Mononuclear cell (primary cell): ENCODE results near the gene TECPR2. TPM values are rescaled to one million over a fixed set of nuclear protein-coding genes. Genes with fewer than 3 reads are reported as not detected.

Experiments used
- H3K27me3 ChIP-seq: 2 replicates; pipeline ENCODE4 v1.6.0; 2011; ENCODE audit warnings: low read length, control low read depth; ENCODE audit not compliant: insufficient read depth
- H3K4me1 ChIP-seq: 2 replicates; pipeline ENCODE4 v1.5.1; 2011; ENCODE audit warnings: mild to moderate bottlenecking, low read length, control low read depth; ENCODE audit not compliant: insufficient read depth
- H3K4me3 ChIP-seq: 2 replicates; pipeline ENCODE4 v1.5.1; 2011; ENCODE audit warnings: mild to moderate bottlenecking, low read length, moderate library complexity
- H3K9me3 ChIP-seq: 2 replicates; pipeline ENCODE4 v1.5.1; 2011; ENCODE audit warnings: low read depth, mild to moderate bottlenecking, control low read depth, low read length
- total RNA-seq: library from RNA; depleted of rRNA; stranded (reverse); fragments of >200 nt; gene quantifications from one replicate; pipeline ENCODE4 v1.2.3, GENCODE V29; 2012

TECPR2 gene
- total RNA-seq, 1 donor, result 2.7 TPM

DNA sequence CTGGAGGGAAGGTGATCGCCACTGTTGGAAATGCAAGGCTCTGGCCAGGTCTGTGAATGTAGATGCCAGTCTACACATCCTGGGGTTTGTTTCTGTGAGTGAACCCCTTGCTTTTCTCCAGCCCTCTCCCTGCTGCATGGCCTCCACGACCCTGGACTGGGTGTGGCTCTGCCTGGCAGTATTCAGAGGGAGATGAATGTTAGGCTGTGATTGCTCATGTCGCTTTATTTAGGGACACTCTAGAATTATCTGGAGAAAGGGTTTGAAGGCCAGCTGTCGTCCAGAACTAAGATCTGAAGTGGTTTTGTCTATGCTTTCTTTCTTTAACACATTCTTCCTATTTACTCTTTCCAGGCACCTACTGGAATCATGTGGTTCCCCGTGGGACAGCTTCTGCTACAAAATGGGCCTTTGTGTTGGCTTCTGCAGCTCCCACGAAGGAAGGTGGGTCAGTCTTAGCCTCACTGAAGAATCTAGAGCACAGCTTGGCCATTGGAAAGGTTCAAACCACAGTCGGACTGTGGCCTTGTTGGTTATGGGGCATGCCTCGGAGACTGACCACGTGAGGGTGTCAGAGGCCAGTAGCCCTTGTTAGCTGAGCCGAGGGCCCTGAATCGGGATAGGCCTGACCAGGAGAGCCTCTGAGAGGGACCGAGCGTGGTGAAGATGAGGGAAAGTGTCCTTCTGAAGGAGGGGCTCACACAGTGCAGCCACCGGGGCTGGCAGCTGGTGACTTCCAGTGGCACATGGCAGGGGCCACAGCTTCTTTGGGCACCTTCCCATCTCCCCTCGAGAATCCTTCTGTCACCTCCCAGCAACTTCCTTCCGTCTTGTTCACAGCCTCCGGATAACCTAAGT lies 87.7 kb downstream of the TECPR2 start:
- H3K27me3 ChIP-seq, result no peaks in the 10 kb centered on the region
- no peaks in the 10 kb centered on the region for H3K4me1 ChIP-seq
- no peak overlapping the region for H3K4me3 ChIP-seq
- no peaks in the 10 kb centered on the region for H3K9me3 ChIP-seq

DNA sequence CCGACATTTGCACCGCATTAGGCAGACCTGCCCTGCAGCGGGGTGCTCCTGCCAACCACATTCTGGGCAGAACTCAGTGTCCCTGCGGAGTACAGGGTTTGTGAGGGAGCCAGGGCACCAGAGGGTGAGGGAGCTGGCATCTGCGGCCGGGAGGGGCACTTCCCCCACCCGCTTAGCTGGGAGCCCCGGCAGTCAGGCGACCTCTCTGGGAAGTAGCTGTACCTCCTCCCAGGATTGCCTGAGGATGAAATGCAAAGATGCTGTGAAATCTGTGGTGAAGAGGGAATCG lies 88.3 kb downstream of the TECPR2 start:
- H3K9me3 ChIP-seq, result no peaks in the 10 kb centered on the region
- H3K27me3 ChIP-seq, result no peaks in the 10 kb centered on the region
- no peaks in the 10 kb centered on the region for H3K4me1 ChIP-seq
- no peak overlapping the region for H3K4me3 ChIP-seq

DNA sequence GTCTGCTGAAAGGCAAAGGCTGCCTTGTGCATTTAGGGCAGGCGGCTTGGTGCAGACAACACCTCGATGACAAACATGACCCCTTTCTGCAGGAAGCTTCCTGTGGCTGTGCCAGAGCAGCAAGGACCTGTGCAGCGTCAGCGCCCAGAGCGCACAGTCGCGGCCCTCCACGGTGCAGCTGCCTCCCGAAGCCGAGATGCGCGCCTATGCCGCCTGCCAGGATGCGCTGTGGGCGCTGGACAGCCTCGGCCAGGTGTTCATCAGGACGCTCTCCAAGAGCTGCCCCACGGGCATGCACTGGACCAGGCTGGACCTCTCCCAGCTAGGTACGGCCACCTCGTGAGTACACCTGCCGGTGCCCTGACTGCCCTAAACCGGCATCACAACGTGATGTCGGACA lies 89.6 kb downstream of the TECPR2 start:
- H3K4me3 ChIP-seq, result no peak overlapping the region
- no peaks in the 10 kb centered on the region for H3K9me3 ChIP-seq
- H3K4me1 ChIP-seq, result no peaks in the 10 kb centered on the region
- H3K27me3 ChIP-seq, result no peaks in the 10 kb centered on the region

DNA sequence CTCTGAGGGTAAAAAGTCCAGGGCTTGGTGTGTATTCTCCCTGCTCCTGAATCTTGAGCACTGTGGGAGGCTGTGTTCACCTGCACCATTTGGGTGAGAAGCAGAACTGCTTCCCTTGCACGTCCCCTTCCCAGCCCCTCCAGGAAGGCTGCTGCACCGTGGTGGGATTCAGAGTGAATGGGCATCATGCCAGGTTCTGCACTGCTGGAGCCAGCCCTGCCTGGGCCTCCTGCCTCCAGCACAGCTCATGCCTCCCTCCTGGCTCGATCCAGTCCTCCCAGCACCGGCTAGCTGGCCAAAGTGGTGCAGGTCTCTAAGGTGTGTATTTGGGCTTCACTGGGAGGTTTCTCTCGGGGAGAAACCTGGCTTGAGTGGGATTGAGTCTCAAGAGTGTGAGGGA lies 92.0 kb downstream of the TECPR2 start:
- no peaks in the 10 kb centered on the region for H3K4me1 ChIP-seq
- H3K9me3 ChIP-seq, result no peaks in the 10 kb centered on the region
- H3K4me3 ChIP-seq, result no peak overlapping the region
- no peaks in the 10 kb centered on the region for H3K27me3 ChIP-seq

DNA sequence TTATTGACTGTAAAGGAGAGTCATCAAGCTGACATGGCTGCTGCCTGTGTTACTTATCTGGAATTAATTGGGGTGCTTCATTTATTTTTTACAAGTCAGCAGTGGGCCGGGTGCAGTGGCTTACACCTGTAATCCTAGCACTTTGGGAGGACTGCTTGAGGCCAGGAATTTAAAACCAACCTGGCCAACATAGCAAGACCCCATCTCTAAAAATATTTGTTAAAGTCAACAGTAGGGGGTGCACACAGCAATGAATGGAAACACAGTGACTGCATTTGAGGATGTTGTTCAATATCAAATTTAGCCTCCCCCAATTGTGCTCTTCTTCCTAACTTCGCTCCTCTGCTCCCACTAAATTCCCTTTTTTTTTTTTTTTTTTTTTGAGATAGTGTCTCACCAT lies 94.8 kb downstream of the TECPR2 start:
- no peaks in the 10 kb centered on the region for H3K4me1 ChIP-seq
- no peaks in the 10 kb centered on the region for H3K9me3 ChIP-seq
- H3K27me3 ChIP-seq, result no peaks in the 10 kb centered on the region
- H3K4me3 ChIP-seq, result no peak overlapping the region

DNA sequence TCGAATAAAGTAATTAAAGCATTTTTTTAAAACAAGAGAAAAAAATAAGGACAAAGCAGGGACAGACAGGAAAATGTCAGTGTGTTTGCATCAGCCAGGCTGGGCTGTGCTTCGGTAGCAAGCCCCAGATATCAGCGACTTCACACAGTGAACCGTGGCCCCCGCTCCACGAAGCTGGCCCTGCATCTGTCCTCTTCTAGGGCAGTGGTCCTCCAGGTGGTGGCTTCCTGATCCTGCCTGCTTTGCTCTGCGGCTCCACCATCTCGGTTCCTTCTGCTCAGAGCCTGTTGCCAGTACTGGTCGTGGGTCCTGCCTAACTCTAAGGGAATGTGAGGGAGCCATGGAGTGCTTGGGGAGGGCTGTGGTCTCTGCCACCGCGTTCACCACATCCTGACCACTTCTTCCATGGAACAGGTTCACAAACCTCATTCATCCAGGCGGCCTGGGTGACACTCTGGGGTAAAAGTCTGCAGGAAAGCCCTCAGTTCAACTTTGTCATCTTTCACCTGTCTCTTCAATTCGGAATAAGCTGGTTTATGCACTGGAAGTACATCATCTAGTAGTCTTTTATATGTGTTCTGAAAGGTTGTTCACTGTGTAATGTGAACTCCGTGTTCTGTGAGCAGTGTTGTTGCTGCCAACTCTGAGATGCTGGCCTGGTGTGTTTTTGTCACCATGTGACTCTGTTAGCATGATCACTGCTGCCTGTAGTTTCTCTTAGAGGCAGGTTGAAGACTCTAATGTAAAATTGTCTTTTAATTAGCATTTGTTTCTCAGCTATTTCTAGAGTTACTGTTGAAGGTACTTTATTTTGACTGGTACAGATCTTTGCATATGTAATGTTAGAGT lies 99.0 kb downstream of the TECPR2 start:
- Histone ChIP-seq H3K4me3 (no peak overlapping the region), H3K27me3 (no peaks in the 10 kb centered on the region), H3K4me1 (no peaks in the 10 kb centered on the region), H3K9me3 (no peaks in the 10 kb centered on the region)

DNA sequence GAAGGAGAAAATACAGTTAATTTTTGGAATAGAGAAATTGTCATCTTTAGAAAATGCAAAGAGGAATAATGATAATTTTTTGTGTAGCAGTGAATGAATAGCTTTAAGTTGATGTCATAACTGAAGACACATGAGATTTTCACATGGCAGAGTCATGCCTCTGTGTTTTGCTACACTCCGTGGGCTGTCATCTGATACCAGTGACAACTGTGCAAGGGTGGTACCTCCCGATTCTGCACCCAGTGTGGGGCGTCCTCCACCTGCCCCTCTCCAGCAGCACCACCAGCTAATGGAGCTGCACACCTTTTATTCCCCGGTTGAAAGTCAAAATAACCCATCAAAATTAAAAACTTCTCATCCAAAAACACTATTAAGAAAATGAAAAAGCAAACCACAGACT lies 99.7 kb downstream of the TECPR2 start:
- no peaks in the 10 kb centered on the region for H3K9me3 ChIP-seq
- H3K4me1 ChIP-seq, result no peaks in the 10 kb centered on the region
- H3K27me3 ChIP-seq, result no peaks in the 10 kb centered on the region

DNA sequence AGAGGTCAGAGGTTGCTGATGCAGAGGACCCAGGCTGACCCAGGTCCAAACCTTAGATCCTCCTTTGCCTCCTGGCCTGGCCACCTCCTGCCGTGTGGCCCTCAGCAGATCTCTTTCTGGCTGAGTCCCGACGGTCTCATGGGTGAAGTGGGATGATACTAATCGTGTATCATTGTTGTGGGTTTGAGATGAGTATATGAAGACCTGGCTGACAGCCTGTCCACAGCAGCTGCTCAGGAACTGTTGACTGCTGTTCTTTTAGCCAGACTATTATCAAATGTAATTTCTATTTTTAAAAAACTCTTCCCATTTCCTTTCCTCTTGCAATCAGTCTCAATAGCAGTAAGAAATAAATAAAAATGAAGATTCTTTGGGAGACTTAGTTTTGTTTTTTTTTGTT lies 101.3 kb downstream of the TECPR2 start:
- Histone ChIP-seq H3K4me3 (no peak overlapping the region), H3K9me3 (no peaks in the 10 kb centered on the region), H3K27me3 (no peaks in the 10 kb centered on the region), H3K4me1 (no peaks in the 10 kb centered on the region)

More for the DNA sequence above, 99.7 kb downstream of the TECPR2 start:
- no peak overlapping the region for H3K4me3 ChIP-seq

DNA sequence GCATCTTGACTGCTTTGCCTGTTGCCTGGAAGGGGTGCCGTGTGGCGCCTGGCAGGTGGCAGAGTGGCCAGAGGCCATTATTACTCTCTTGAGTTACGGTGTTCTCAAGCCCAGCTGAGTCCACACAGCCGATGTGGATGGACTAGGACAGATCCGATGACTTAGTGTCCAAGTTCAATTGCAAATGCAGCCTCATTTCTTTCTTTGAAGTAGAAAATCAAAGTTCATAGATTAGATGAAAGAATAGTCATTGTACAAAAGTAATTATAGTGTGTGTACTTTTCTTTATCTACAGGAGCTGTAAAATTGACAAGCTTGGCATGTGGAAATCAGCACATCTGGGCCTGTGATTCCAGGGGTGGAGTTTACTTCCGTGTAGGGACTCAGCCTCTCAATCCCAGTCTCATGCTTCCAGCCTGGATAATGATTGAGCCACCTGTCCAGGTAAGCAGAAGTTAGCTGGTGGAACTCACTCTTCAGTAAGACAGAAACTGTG lies 102.2 kb downstream of the TECPR2 start:
- Histone ChIP-seq H3K4me3 (no peak overlapping the region), H3K4me1 (no peaks in the 10 kb centered on the region), H3K9me3 (no peaks in the 10 kb centered on the region), H3K27me3 (no peaks in the 10 kb centered on the region)

DNA sequence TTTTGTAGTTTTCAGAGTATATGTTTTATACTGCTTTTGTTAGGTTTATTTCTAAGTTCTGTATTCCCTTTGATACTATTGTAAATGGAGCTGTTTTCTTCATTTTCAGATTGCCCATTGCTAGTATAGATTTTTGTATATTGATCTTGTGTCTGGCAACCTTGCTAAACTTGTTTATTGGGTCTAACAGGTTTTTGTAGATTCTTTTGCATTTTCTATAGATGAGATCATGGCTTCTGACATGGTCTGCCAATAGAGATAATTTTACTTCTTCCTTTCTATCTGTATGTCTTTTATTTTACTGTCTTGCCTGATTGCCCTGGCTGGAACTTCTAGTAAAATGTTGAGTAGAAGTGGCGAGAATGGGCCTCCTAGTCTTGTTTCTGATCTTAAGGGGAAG lies 106.5 kb downstream of the TECPR2 start:
- no peaks in the 10 kb centered on the region for H3K9me3 ChIP-seq
- no peaks in the 10 kb centered on the region for H3K27me3 ChIP-seq
- peaks cover 4% of the 10 kb centered on the region for H3K4me1 ChIP-seq
- H3K4me3 ChIP-seq, result no peak overlapping the region

DNA sequence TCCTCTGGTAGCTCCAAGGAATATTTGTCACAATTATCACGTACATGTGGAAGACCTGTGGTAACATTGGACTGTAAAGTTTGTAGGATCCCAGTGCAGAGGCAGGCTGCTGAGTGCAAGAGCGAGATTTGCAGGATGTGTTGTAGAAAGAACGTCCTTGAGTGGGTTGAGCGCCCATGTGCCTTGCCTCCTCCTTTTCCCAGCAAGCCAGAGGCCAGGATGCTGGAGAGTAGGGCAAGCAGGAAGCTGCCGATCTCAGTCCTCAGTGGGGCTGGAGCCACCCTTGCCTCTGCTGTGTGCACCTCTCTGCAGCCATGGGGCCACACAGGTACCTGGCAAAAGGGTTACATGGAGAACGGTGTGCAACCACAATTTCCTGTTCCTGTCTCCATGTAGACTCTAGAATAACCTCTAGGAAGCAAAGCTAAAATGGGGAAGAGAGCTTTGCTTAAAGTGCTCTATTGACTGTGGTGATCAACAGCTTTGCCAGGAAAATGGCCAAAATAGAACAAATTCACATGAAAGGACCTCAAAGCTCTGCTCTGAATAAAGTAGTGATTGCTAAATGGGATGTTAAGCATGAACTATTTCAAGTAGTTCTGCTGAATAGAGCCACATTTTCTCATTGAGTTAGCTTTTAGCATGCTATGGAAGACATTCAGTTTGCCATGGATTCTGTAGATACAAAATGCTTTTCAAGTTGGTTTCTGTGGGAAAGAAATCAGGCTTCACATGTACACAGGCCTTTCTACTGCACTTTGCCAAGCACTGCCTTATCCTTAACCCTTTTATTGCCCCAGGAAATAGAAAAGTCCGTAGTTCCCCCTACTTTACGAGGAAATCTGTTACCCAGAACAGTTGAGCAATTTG lies 109.4 kb downstream of the TECPR2 start:
- Histone ChIP-seq H3K9me3 (no peaks in the 10 kb centered on the region), H3K27me3 (no peaks in the 10 kb centered on the region), H3K4me1 (peaks cover 4% of the 10 kb centered on the region), H3K4me3 (no peak overlapping the region)

DNA sequence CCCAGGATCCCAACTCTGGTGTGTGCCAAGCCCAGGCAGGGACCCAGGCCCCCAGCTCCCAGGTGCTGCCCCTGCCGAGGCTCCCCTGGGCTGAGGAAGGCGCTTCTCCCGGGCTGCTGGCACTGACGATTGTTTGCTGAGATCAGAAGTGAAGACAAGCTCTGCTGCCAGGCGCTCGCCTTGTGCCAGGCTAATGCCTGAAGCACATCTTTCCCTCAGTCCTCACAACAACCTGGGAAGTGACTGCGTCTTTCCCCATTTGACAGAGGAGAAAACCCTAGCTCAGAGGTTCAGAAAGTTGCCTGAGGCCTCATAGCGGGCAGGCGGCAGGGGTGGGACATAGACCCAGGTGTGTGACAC lies 110.0 kb downstream of the TECPR2 start:
- no peaks in the 10 kb centered on the region for H3K27me3 ChIP-seq
- no peak overlapping the region for H3K4me3 ChIP-seq
- peaks cover 4% of the 10 kb centered on the region for H3K4me1 ChIP-seq
- H3K9me3 ChIP-seq, result no peaks in the 10 kb centered on the region

DNA sequence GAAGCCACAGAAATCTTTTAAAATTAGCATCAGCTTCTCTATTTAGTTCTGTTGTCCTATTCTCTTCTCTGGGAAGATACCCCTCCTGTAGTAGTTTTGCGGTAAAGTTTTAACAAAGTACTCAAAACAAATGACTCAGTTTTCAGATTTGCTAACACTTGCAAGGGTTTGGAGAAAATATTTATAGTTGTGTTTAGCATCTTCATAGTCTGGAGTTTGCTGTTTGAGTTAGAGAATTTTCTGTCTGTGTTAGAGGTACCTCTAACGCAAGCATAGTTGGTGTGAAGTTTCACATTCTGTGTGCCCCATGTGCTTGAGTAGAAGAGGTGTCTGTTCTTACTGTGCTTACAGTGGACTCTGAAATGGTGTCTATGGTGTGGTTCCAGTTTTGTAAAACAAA lies 110.8 kb downstream of the TECPR2 start:
- Histone ChIP-seq H3K4me1 (peaks cover 4% of the 10 kb centered on the region), H3K9me3 (no peaks in the 10 kb centered on the region), H3K4me3 (no peak overlapping the region), H3K27me3 (no peaks in the 10 kb centered on the region)

DNA sequence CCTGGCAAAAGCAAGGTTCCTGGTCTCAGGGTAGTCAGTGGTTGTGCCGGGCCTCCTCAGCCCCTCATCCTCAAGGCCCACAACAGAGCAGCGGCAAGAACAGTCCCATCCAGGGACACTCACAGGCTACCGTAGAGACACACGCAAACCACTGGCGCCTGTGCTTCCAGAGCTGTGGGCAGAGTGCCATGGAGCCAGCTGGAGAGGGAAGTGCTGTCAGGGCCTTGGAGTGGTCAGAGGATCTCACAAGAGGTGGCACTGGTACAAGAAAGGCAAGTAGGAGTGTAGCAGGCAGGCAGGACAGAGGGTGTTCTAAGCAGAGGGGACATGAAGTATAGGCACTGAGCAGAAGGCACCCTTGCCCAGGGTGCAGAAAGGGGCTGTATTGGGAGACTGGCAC lies 112.2 kb downstream of the TECPR2 start:
- Histone ChIP-seq H3K27me3 (no peaks in the 10 kb centered on the region), H3K4me3 (no peak overlapping the region), H3K4me1 (peaks cover 4% of the 10 kb centered on the region), H3K9me3 (no peaks in the 10 kb centered on the region)

DNA sequence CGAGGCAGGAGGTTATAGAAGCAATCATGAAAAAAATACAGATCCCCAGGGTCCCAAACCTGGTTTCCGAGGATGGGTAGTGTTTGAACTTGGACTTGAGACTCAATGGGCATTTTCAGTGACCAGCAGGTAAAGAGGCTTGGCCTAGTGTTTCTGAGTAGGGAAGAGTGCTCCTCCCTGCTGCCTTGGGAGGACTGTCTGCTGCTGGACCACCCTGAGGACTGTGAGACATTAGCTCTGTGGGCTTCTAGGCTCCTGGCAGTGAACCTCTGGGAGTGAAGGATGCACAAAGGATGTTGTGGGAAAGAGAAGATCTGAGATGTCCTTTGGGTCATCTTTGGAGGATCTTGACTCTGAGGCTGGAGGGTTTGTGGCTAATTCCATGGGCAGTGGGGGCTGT lies 116.4 kb downstream of the TECPR2 start:
- no peaks in the 10 kb centered on the region for H3K27me3 ChIP-seq
- no peak overlapping the region for H3K4me3 ChIP-seq
- no peaks in the 10 kb centered on the region for H3K9me3 ChIP-seq
- no peaks in the 10 kb centered on the region for H3K4me1 ChIP-seq
